NCI-H748 (cell line): Measurements from ENCODE around the gene SCUBE1.

Source experiments
- DNase-seq: peaks from one replicate; lab custom pipeline; 2025; ENCODE audit not compliant: unreplicated experiment; lab: John Stamatoyannopoulos, UW

Gene SCUBE1

DNA sequence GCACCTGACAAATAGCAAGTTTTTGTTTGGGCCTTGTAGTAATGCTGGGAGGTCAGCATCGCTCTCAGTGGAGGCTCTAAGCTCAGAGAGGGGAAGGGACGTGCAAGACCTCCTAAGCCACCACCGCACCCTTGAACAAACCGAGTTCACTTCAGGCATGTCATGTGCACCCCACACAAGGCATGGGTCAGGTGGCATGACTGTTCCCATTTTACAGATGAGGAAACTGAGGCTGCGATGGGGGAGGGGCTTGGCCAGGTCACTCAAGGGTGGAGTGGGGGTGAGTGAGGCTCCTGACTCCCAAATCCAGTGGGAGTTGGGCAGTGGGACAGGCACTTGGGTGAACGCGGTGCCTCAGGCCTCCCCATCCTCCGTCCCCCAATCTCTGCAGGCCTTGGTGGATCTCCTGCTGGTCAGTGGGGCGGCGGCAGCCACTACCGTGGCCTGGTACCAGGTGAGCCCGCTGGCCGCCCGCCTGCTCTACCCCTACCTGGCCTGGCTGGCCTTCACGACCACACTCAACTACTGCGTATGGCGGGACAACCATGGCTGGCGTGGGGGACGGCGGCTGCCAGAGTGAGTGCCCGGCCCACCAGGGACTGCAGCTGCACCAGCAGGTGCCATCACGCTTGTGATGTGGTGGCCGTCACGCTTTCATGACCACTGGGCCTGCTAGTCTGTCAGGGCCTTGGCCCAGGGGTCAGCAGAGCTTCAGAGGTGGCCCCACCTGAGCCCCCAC is 180.6 kb downstream of the SCUBE1 start:
- no peak for DNase-seq

DNA sequence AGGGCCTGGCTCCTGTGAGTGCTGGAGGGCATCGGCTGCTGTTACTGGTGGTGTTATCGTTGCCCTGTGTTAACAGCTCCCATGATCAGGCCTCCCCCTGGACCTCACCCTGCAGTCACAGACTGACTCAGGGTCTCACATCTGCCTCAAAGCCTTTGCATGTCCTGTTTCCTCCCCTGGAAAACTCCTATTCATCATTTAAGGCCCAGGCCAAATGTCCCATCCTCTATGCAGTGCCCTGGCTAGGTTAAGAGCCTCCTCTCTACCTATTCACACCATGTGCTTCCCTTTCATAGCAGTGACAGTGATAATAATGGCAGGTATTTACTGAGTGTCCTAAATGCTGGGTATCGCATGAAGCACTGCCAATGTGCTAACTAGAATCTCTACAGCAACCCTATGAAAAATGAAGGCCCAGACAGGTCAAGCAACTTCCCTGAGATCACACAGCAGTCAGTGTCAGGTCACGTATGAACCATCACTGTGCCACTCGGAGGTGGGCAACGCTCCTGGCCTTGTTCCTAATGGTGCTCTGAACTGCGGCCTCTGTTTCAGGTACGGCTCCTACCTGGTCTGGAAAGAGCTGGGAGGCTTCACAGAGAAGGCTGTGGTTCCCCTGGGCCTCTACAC is 182.6 kb downstream of the SCUBE1 start:
- no peak for DNase-seq

DNA sequence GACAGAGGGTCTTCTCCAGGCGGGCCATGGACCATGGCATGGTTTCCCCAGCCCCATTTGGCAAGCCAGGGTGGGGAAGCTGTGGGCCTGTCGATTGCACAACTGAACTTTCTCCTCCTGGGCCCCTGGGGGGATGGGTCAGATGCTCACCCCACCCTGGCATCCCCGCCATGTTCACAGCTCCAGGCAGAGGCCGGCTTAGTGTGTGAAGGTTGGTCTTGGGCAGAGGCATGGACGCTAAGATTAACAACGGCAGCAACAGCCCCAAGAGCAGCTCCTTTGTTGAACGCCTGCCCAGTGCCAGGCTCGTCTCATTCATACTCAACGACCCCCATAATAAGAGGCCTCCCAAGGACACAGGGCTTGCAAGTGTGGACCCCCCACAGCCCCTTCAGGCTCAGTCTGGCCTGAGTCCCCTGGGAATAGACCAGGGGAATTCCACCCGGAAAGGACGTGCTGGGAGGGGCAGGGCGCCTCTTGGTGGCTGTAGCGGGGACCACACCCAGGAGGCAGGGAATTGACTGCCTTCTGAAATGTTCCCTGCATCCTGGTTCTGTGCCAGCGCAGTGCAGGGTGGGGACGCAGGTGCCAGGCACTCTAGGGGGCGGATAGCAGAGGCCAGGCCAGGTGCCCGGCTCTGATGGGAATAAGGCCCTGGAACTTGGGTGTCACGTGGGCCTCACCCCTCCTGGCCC is 183.5 kb downstream of the SCUBE1 start:
- DNase-seq = peak; percentile 48

DNA sequence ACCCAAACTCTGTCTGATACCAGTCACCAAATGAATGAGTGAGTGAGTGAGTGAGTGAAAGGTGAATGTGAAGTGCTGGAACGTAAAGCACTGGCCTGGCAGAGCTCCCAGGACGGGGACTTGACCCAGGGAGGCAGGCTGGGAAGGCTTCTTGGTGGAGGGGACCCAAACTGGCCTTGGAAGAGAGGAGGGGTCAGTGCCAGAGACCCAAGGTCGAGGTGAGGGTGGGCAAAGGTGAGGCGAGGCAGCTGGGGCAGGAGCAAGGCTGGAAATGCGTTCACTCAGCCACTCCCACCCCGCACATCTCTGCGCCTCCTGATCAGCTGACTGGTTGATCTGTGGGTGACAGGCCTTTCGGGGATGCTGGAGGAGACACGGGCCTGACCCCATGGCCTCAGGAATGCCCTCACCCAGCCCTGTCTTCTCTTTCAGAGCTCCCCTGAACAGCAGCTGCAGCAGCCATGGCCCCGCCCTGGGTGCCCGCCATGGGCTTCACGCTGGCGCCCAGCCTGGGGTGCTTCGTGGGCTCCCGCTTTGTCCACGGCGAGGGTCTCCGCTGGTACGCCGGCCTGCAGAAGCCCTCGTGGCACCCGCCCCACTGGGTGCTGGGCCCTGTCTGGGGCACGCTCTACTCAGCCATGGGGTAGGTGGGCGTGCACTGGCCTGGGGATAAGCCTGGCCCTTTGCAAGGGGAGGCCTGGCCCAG is 184.2 kb downstream of the SCUBE1 start:
- DNase-seq = no peak

DNA sequence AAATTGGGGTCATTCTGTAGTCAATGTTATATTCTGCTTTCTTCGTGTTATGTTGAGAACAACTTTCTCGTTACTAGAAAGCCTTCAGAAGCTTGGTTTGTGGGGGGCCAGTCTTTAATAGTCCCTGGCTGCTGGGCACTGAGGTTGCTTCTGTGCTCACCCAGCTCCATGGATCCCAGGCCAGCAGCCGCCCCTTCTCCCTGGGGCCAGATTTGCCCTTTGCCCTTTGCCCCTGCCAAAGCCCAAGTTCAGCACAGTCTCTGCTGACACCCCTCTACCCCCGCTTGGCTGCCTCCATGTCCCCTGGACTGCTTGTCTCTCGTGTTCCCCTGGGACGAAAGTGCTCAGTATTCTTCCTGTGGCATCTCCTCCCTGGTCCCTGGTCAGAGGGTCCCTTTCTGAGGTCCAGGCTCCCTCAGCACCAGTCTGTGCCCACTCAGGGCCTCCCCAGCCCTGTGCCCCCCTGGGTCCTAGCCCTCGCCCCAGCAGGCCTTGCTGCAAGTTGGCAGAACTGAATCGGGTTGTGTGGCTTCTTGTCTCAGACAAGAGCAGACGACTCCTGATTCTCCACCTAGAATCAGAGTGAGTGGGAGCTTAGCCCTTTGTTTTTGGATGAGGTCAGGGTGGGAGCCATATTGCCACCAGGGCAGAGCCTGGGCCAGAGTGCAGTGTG is 185.2 kb downstream of the SCUBE1 start:
- DNase-seq = no peak

DNA sequence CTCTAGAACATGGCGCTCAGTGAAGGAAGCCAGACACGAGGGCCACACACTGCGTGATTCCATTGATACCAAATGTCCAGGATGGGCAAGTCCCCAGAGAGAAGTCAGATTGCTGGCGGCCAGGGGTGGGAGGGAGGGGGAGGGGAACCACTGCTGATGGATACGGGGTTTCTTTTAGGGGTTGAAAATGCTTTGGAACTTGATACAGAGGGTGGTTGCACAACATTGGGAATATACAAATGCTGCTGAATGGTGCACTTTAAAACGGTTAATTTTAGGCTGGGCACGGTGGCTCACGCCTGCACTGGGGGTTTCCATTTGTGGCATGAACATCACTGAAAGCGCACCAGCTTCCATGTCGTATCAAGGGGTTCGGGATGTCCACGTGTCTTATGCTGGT is 186.8 kb downstream of the SCUBE1 start:
- no peak for DNase-seq

DNA sequence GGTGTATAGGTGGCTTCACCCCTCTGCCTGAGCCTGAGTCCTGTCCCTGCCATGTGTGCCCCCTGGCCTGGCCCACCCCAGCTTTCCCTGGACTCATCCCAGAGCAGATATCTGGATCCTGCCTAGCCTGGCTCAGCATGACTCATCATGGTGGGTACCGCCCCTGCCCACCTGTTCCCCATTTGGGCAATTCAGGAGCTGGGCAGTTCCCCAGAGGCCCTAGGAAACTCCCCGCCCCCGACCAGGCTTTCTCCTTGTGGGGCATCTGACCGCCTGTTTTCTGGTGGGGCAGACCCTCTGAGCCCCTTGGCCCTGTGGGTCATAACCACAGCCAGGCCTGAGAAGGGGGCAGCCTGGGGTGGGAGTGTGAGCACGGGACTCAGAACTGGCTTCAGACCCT is 187.4 kb downstream of the SCUBE1 start:
- no peak for DNase-seq

DNA sequence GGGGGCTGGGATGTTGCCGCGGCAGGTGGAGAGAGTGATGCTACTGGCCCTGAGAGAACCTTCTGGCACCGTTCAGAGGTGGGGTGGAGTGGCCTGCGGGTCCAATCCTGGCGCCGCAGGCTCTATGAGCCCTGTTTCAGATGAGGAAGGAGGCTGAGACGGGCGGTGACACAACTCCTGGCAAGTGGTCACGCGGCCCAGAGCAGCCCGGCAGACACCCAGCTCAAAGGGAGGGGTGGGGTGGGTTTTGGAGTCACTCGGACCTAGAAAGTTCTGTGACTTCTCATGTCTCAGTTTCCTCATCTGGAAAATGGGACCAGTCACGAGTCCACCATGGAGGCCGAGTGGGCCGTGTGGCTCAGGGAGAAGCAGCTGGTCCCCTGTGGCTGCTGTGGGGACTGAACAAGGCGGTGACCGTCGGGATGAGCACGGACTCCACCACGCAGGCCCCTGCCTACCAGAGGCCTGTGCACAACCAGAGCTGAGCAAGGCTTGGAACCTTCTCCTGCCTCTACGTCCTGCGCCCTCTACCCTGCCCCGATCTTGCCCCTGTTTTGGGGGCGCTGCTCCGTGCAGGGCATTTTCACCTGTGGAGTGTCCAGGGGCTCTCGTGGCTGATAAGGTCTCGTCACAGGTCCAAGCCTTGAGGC is 188.2 kb downstream of the SCUBE1 start:
- no peak for DNase-seq

DNA sequence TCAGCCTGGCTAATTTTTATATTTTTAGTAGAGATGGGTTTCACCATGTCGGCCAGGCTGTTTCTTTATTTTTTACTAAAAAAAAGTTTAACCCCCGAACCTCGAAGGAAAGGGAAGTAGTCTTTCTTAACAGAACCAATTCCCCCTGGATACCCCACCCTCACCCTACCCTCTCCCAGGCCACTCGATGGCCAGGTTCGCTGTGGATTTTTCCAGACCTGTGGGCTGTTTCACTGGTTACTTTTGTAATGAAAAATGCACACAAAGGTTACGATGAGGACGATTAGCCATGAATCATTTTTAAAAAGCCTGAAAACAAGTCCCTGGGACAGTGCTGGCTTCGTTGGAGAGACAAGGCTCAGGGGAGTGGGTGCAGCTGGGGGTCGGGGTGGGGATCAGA is 189.3 kb downstream of the SCUBE1 start:
- no peak for DNase-seq

DNA sequence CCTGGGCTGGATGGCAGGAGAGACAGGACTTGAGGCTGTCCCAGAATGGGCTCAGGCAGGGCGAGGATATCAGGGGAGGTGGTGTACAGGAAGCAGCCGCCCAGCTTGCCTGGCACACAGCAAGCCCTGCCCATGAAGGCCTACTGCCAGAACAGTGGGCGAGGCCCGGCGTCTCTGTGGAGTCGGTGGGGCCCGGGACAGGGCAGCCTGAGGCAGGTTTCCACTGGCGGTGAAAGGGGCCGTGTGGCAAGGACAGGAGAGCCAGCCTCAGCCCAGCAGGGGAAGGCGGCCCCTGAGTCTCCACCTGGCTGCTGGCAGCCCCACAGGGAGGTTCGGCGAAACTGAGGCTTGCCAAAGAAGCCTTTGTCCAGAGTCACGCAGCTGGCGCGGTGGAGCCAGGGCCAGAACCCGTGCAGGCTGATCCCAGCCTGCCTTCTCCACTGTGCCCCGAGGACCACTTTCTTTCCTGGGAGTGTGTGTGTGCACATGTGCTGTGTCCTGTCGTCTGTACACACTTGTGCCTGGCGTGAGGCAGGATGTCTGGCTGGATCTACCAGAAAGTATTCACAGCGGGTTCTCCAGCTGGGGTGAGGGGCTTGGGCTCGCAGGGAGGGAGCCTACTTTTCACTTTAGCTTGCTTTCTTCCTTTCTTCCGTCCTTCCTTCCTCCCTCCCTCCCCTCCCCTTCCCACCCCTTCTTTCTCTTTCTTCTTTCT is 190.7 kb downstream of the SCUBE1 start:
- no peak for DNase-seq

DNA sequence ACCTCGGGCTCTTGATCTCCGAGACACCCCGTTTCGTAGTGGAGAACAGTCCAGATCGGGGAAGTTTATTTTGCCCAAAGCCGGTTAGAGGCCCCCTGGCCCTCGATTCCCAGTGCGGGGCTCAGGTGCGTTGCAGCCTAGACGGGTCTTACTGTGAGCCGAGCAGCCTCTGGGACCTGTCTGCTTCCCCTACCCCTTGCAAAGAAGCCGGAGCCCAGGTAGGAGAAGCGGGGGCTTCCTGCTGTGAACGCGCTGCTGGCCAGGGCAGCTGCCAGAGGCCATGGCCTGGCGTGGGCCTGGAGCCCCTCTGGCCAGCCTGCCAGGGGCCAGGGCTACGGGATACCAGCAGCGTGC is 191.2 kb downstream of the SCUBE1 start:
- DNase-seq = no peak

DNA sequence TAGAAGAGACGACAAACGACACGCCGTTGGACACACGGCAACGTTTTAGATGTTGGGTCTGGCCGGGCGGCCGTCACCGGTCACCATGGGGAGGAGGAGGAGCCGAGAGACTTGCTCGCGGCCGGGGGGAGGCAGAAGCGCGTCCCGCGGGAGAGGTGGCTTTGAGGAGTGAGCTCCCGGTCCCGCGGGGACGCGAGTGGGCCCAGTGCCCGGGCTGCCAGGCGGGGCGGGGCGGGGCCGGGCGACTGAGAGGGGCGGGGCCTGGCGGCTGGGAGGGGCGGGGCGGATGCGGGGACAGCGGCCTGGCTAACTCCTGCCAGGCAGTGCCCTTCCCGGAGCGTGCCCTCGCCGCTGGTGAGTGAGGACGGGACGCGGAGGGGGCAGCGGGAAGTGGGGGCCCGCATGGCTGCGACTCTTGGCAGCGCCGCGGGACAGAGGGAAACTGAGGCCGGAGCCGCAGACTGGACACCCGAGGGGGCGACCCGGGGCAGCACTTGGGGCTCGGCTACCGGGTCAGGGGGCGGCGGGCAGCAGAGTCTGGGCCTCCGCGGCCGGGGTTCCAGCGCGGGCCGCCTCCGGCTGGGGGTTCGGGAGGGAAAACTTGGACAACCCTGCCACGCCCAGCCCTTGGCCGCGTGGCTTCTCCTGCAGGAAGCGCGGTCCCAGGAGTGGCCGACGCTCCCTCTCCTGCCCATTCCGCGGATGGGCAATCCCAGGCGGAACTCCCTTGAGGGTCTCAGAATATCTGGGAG is 191.7 kb downstream of the SCUBE1 start, which contains the start of gene TSPO:
Gene TSPO, plus strand, starts transcription at position 309 of the 752 bp plus-strand sequence. CDS start 7,680 bp downstream, outside the sequence.
- DNase-seq = peak; percentile 28

DNA sequence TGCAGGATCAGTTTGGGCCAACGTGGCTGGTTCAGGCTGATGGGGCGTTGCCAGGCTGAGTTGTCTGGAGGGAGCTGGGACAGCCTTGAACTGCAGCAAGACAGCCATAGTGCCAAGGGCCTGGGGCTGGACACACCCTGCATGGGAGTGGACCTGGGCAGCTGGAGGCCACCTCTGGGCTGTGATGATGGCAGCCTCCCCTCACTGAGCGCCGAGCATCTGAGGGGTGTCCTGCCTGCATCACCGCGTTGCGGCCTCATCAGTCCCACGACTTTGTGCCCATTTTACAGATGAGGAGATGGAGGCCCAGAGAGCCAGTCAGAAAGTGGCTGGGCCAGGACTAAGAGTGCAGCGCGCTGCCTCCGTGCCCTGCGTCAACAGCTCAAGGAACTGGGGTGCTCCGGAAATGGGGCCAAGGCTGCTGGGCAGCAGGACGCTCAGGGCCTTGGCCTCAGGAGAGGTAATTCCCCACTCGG is 192.4 kb downstream of the SCUBE1 start:
- DNase-seq = no peak

DNA sequence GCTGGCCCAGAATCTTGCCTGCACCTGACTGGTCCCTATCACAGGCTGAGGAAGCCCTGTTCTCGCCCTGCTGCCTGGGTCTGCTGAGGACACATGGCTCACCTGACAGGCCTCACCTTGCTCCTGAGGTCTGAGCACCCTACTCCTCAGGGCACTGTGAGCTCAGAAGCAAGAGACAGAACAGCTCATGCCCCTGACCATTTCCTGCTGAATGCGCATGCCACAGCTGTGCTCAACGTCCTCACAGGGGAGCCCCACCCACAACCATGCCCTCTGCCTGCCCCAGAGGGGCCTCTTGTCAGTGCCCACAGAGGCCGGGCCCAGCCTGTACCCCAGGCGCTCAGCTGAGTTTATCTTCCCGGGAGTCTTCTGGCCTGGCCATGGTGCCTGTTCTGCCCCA is 194.6 kb downstream of the SCUBE1 start:
- DNase-seq = no peak

DNA sequence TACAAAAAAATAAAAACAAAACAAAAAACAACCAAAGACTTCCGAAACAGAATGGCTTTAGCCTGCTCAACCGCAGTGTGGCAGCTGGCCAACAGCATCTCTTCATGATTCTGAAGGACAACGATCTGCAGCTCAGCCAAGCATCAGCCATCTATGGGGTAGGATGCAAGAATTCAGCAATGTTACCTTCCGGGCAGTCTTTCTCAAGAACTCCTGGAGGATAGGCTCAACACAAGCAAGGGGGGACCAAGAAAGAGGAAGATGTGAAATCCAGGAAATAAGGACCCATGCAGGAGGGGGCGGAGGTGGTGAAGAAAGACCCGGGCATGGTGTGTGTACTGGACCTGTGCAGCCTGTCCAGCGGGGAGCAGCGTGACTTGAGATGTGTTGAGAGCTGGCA is 195.4 kb downstream of the SCUBE1 start:
- DNase-seq = no peak
